Stomach smooth muscle (tissue), 2 donors: ENCODE results near the gene TAS2R60.
"Not testable (repeated sequence)": the region's sequence is repeated elsewhere in the genome, so short reads cannot be mapped to it uniquely, and the experiment has no call there.

Experiments
- H3K27ac ChIP-seq: one replicate; pipeline ENCODE4 v1.7.0; 2013; ENCODE audit warnings: mild to moderate bottlenecking, low read length, inconsistent platforms
- H3K27me3 ChIP-seq, 2 donors: one replicate each; pipeline ENCODE4 v1.7.0; 2013; ENCODE audit warnings: low read length in 2 of 2; ENCODE audit not compliant: insufficient read depth in 2 of 2, control insufficient read depth in 1 of 2
- H3K36me3 ChIP-seq, 2 donors: one replicate each; pipeline ENCODE4 v1.7.0; 2013; ENCODE audit warnings: low read length in 2 of 2; ENCODE audit not compliant: control insufficient read depth in 2 of 2, insufficient read depth in 2 of 2
- H3K4me1 ChIP-seq: one replicate; pipeline ENCODE4 v1.7.0; 2013; ENCODE audit warnings: low read length; ENCODE audit not compliant: control insufficient read depth, insufficient read depth
- H3K4me3 ChIP-seq, 2 donors: one replicate each; pipeline ENCODE4 v1.7.0; 2013; ENCODE audit warnings: low read length in 2 of 2
- H3K9ac ChIP-seq, 2 donors: one replicate each; pipeline ENCODE4 v1.7.0; 2013; ENCODE audit warnings: low read length in 2 of 2, mild to moderate bottlenecking in 1 of 2
- H3K9me3 ChIP-seq, 2 donors: one replicate each; pipeline ENCODE4 v1.7.0; 2013; ENCODE audit warnings: low read length in 2 of 2; ENCODE audit not compliant: control insufficient read depth in 2 of 2
- donor health status: healthy.
- donor health status: Pancreatic carcinoma.

Gene TAS2R60

DNA sequence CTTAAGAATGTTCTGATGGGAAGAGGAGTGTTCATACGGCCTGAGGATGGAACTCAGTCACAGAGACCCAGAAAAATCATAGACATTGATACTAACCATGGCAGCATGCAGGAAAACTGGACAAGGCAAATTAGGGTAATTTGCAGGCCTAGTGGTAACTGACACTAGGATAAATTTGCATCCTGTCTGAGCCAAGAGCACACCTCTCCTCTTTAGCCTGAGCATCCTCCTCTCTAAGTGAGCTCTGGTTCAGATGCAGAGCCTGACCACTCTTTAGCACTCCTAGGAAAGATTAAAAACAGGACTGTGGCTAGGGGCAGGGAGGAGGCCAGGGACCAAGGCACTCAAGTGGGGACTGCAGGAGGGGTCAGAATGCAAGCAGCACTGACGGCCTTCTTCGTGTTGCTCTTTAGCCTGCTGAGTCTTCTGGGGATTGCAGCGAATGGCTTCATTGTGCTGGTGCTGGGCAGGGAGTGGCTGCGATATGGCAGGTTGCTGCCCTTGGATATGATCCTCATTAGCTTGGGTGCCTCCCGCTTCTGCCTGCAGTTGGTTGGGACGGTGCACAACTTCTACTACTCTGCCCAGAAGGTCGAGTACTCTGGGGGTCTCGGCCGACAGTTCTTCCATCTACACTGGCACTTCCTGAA lies 34.4 kb downstream of the TAS2R60 start, which contains the start of gene TAS2R41:
TAS2R41 (plus strand) TSS at position 373 of the 650 bp plus-strand sequence; CDS start at position 373, 0 bp downstream.
- no peaks in the 10 kb centered on the region for H3K27me3 ChIP-seq
- H3K4me1 ChIP-seq, result no peaks in the 10 kb centered on the region
- no peak within 1 kb of the TSS for H3K27ac ChIP-seq
- H3K9me3 ChIP-seq, result peaks cover 0 to under 1% of the 10 kb centered on the region in 2 donors
- no peak within 1 kb of the TSS for H3K4me3 ChIP-seq
- no peaks in the 10 kb centered on the region for H3K36me3 ChIP-seq
- H3K9ac ChIP-seq, result no peak within 1 kb of the TSS

GRCh38 chr7:143479055-143479766 lies 36.0 kb downstream of the TAS2R60 start:
- H3K4me3 ChIP-seq, result no peak overlapping the region
- no peaks in the 10 kb centered on the region for H3K4me1 ChIP-seq
- no peaks in the 10 kb centered on the region for H3K36me3 ChIP-seq
- no peak overlapping the region for H3K27ac ChIP-seq
- no peak overlapping the region for H3K9ac ChIP-seq
- H3K27me3 ChIP-seq, result no peaks in the 10 kb centered on the region
- no peaks in the 10 kb centered on the region for H3K9me3 ChIP-seq

DNA sequence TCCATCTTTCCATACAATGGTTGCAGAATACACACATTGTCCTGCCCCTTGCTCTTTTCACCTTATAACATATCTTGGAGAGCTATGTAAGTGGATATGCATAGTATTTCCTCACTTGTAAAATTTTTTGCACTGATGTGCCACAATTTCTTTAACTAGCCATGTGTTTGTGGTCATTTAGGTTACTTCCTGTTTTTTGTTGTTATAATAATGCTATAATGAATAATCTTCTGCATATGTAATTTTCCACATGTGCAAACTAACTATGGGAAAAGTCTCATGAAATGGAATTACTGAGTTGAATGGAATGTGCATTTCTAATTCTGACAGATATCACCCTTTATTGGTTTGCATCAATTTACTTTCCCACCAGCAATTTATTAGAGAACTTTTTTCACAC lies 37.2 kb downstream of the TAS2R60 start:
- no peak overlapping the region for H3K4me3 ChIP-seq
- H3K27ac ChIP-seq, result no peak overlapping the region
- no peaks in the 10 kb centered on the region for H3K4me1 ChIP-seq
- no peaks in the 10 kb centered on the region for H3K9me3 ChIP-seq
- H3K27me3 ChIP-seq, result no peaks in the 10 kb centered on the region
- no peaks in the 10 kb centered on the region for H3K36me3 ChIP-seq
- no peak overlapping the region for H3K9ac ChIP-seq

DNA sequence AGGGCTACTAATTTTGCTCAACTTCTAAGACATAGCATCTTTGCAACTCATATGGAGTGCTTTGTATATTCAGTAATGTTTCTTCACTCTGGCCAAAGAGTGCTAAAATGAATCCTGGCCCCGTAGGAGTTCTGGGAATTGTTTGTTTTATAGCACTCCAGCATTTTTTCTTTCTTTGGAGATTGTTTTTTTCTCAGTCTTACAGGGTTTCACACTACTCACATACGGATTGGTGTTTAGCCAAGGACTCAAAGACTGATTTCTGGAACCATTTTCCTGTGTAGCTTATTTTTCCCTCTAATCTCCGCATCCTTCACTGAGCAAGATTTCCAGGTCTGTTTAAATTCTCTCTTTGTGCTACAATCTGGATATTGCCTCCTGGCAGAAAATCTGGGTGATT lies 40.9 kb downstream of the TAS2R60 start:
- no peak overlapping the region for H3K9ac ChIP-seq
- H3K27ac ChIP-seq, result no peak overlapping the region
- H3K9me3 ChIP-seq, result no peaks in the 10 kb centered on the region
- no peaks in the 10 kb centered on the region for H3K4me1 ChIP-seq
- H3K4me3 ChIP-seq, result no peak overlapping the region
- no peaks in the 10 kb centered on the region for H3K27me3 ChIP-seq
- H3K36me3 ChIP-seq, result no peaks in the 10 kb centered on the region

DNA sequence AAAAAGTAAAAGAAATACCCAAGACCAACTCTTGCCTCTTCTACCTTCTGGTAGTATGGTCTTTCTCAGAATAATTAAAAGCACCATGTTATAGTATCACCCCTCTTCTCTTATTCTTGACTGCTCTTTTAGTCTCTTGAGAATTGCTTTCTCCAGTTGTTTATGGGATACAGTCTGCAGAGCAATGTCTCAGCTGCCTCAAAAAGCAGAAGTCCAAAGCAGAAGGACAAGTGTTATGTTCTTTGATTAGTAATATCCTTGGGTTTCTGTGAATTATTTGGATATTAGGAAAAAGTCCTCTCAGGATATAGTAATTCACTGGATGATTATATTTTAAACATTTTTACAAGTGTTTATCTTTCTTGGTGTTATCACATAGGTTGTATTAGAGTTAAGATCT lies 41.8 kb downstream of the TAS2R60 start:
- H3K9ac ChIP-seq, result no peak overlapping the region
- H3K27me3 ChIP-seq, result no peaks in the 10 kb centered on the region
- no peaks in the 10 kb centered on the region for H3K36me3 ChIP-seq
- no peaks in the 10 kb centered on the region for H3K4me1 ChIP-seq
- no peak overlapping the region for H3K4me3 ChIP-seq
- no peak overlapping the region for H3K27ac ChIP-seq
- no peaks in the 10 kb centered on the region for H3K9me3 ChIP-seq

GRCh38 chr7:143485500-143485899 lies 42.2 kb downstream of the TAS2R60 start:
- H3K4me1 ChIP-seq, result no peaks in the 10 kb centered on the region
- no peaks in the 10 kb centered on the region for H3K36me3 ChIP-seq
- H3K9ac ChIP-seq, result no peak overlapping the region
- no peaks in the 10 kb centered on the region for H3K27me3 ChIP-seq
- no peak overlapping the region for H3K4me3 ChIP-seq
- H3K27ac ChIP-seq, result no peak overlapping the region
- H3K9me3 ChIP-seq, result no peaks in the 10 kb centered on the region

DNA sequence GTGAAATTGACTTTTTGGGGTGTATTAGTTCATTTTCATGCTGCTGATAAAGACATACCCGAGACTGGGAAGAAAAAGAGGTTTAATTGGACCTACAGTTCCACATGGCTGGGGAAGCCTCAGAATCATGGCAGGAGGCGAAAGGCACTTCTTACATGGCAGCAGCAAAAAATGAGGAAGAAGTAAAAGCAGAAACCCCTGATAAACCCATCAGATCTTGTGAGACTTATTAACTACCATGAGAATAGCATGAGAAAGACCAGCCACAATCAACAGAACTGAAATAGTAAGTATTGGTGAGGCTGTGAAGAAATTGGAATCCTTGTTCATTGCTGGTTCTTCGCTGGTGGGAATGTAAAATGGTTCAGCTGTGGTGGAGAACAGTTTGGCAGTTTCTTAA lies 43.0 kb downstream of the TAS2R60 start:
- not testable (repeated sequence) for H3K27me3 ChIP-seq, H3K4me3 ChIP-seq, H3K36me3 ChIP-seq, H3K4me1 ChIP-seq, H3K9ac ChIP-seq, H3K27ac ChIP-seq, H3K9me3 ChIP-seq

DNA sequence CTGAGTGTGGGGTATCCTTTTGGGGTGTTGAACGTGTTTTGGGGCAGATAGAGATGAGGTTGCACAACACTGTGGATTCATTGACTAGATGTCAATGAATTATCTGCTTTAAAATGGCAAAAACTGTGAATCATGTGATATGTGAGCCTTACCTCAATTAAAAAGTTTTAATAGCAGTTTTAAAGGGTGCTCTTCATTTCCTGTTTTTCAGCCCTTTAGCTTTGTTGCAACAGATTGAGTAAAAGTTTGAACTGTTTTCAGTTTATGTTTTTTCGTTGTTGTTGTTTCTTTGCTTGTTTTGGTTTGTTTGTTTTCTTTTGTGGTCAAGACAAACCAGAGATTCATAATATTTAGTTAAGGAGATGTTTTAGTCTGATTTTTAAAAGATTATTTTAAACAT lies 43.8 kb downstream of the TAS2R60 start:
- Histone ChIP-seq H3K27me3 (no peaks in the 10 kb centered on the region), H3K9ac (no peak overlapping the region), H3K9me3 (no peaks in the 10 kb centered on the region), H3K4me3 (no peak overlapping the region), H3K4me1 (no peaks in the 10 kb centered on the region), H3K36me3 (no peaks in the 10 kb centered on the region), H3K27ac (no peak overlapping the region)

- Histone ChIP-seq H3K27ac (no peak overlapping the region), H3K27me3 (no peaks in the 10 kb centered on the region), H3K36me3 (no peaks in the 10 kb centered on the region), H3K9me3 (no peaks in the 10 kb centered on the region), H3K4me1 (no peaks in the 10 kb centered on the region), H3K4me3 (no peak overlapping the region), H3K9ac (no peak overlapping the region)
These were observed 44.3 kb downstream of the TAS2R60 start for GRCh38 chr7:143487566-143487965.

- H3K36me3 ChIP-seq, result no peaks in the 10 kb centered on the region
- no peak overlapping the region for H3K9ac ChIP-seq
- no peak overlapping the region for H3K4me3 ChIP-seq
- H3K9me3 ChIP-seq, result no peaks in the 10 kb centered on the region
- H3K27ac ChIP-seq, result no peak overlapping the region
- H3K4me1 ChIP-seq, result no peaks in the 10 kb centered on the region
- H3K27me3 ChIP-seq, result no peaks in the 10 kb centered on the region
These were observed 47.6 kb downstream of the TAS2R60 start for GRCh38 chr7:143490717-143491306.

- Histone ChIP-seq H3K4me3 (no peak overlapping the region), H3K27ac (no peak overlapping the region), H3K4me1 (no peaks in the 10 kb centered on the region), H3K9me3 (no peaks in the 10 kb centered on the region), H3K27me3 (no peaks in the 10 kb centered on the region), H3K9ac (no peak overlapping the region), H3K36me3 (no peaks in the 10 kb centered on the region)
These were observed 48.8 kb downstream of the TAS2R60 start for GRCh38 chr7:143492043-143492471.
